ENCODE data around the gene FRK.

DNA sequence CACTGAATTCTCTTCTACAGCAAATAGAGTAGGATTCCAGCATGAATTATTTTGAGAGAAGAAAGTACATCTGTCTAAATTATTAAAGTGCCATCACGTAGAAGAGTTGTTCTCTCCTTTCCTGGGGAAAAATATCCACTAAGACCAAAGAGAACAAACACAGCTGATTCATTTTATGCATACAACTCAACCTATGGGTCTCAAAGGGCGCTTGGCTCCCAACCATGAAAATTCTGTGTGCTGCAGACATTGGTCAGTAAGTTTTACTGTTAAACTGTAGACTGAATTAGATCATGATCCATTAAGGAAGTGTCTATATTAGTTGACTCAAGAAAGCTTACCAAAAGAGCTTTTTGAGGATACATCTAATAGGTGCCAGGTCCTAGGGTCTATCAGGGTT is 83.5 kb downstream of the FRK start:
- TF ChIP-seq POLR2A (IDR thresholded peaks at IDR 0.05) = no peak
- TF ChIP-seq, protein P1, sequence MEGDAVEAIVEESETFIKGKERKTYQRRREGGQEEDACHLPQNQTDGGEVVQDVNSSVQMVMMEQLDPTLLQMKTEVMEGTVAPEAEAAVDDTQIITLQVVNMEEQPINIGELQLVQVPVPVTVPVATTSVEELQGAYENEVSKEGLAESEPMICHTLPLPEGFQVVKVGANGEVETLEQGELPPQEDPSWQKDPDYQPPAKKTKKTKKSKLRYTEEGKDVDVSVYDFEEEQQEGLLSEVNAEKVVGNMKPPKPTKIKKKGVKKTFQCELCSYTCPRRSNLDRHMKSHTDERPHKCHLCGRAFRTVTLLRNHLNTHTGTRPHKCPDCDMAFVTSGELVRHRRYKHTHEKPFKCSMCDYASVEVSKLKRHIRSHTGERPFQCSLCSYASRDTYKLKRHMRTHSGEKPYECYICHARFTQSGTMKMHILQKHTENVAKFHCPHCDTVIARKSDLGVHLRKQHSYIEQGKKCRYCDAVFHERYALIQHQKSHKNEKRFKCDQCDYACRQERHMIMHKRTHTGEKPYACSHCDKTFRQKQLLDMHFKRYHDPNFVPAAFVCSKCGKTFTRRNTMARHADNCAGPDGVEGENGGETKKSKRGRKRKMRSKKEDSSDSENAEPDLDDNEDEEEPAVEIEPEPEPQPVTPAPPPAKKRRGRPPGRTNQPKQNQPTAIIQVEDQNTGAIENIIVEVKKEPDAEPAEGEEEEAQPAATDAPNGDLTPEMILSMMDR (IDR thresholded peaks at IDR 0.05) = no peak

Measured in testis (tissue), 2 donors.